ENCODE measurements around the gene EFS.

The EFS gene

DNA sequence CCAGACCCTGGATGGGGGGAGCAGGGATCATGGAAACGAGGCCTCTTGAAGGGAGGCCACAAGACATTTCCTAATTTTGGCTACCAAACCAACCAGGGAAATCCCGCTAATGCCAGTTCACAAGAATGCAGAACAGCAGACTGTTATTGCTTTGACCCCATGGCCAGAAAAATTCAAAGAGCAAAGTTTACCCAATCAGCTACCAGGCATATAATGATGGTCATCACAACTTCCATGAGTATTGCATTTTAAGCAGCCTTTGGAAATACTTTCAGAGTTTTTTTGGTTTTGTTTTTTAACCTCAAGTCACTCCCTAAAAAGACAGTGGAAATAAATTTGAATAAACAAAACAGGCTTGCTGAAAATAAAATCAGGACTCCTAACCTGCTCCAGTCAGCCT lies 7.5 kb upstream of the EFS start, which contains the start of gene IL25:
Gene IL25, plus strand, starts transcription at position 301 of the 400 bp plus-strand sequence.
- H3K79me2 ChIP-seq (ENCODE audit: insufficient read depth, low read length) = no peaks in the 10 kb centered on the region

DNA sequence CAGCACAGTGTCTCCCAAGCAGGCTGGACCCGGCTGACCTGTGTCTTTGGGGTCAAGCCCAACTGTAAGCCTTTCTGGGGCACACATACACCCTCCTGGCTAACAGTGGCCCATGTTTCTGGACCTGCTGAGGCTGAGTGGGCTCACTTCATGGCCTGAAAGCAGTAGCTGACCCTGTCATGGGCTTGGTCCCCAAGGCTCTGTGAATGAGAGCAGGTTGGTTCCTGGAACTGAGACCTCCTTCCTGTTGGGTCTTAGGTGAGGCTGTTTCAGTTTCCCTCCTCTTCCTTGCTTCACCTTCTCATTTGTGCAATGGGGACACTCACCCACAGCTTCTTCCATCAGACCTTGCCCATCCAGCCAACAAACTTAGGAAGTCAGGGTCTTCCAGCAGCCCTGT lies 6.9 kb upstream of the EFS start:
- Histone ChIP-seq H3K27ac (ENCODE audit: low read length) (no peak overlapping the region), H3K4me1 (ENCODE audit: insufficient read depth, low read length) (no peaks in the 10 kb centered on the region), H3K9me3 (ENCODE audit: insufficient read depth, low read length, severe bottlenecking) (no peaks in the 10 kb centered on the region), H3K4me2 (ENCODE audit: insufficient read depth, low read length) (no peak overlapping the region), H4K20me1 (ENCODE audit: insufficient read depth, low read length) (no peaks in the 10 kb centered on the region), H3K36me3 (ENCODE audit: insufficient read depth, low read length) (no peaks in the 10 kb centered on the region), H3K27me3 (ENCODE audit: insufficient read depth, low read length, poor library complexity) (peaks cover 15% of the 10 kb centered on the region), H3K9ac (ENCODE audit: low read depth, low read length) (no peak overlapping the region), H3K4me3 (ENCODE audit: low read depth in 1 of 2, low read length in 2 of 2) (no peak overlapping the region), H2AFZ (ENCODE audit: low read depth, low read length) (no peak overlapping the region), H3K79me2 (ENCODE audit: insufficient read depth, low read length) (no peaks in the 10 kb centered on the region)
- TF ChIP-seq EZH2 (IDR thresholded peaks at IDR 0.05; ENCODE audit: borderline replicate concordance, low read depth, low read length, severe bottlenecking) = no peak
- TF ChIP-seq, protein P1, sequence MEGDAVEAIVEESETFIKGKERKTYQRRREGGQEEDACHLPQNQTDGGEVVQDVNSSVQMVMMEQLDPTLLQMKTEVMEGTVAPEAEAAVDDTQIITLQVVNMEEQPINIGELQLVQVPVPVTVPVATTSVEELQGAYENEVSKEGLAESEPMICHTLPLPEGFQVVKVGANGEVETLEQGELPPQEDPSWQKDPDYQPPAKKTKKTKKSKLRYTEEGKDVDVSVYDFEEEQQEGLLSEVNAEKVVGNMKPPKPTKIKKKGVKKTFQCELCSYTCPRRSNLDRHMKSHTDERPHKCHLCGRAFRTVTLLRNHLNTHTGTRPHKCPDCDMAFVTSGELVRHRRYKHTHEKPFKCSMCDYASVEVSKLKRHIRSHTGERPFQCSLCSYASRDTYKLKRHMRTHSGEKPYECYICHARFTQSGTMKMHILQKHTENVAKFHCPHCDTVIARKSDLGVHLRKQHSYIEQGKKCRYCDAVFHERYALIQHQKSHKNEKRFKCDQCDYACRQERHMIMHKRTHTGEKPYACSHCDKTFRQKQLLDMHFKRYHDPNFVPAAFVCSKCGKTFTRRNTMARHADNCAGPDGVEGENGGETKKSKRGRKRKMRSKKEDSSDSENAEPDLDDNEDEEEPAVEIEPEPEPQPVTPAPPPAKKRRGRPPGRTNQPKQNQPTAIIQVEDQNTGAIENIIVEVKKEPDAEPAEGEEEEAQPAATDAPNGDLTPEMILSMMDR (IDR thresholded peaks at IDR 0.05; ENCODE audit: borderline replicate concordance, extremely low read depth, low read length, poor library complexity, severe bottlenecking) = no peak
- no peak for ATAC-seq (ENCODE audit: insufficient read depth, low read depth)
- no peak for DNase-seq

More for the DNA sequence above, 7.5 kb upstream of the EFS start, which contains the start of gene IL25:
- peaks cover 21% of the 10 kb centered on the region for H3K27me3 ChIP-seq (ENCODE audit: insufficient read depth, low read length, poor library complexity)
- no peak within 1 kb of the TSS for H2AFZ ChIP-seq (ENCODE audit: low read depth, low read length)
- H3K4me2 ChIP-seq (ENCODE audit: insufficient read depth, low read length) = no peak within 1 kb of the TSS
- ATAC-seq (ENCODE audit: insufficient read depth, low read depth) (no peak), DNase-seq (no peak)
- no peaks in the 10 kb centered on the region for H3K9me3 ChIP-seq (ENCODE audit: insufficient read depth, low read length, severe bottlenecking)
- no peak within 1 kb of the TSS for H3K27ac ChIP-seq (ENCODE audit: low read length)
- H3K36me3 ChIP-seq (ENCODE audit: insufficient read depth, low read length) = no peaks in the 10 kb centered on the region
- H3K4me3 ChIP-seq (ENCODE audit: low read depth in 1 of 2, low read length in 2 of 2) = no peak within 1 kb of the TSS
- H3K9ac ChIP-seq (ENCODE audit: low read depth, low read length) = no peak within 1 kb of the TSS
- no peak for TF ChIP-seq EZH2 (IDR thresholded peaks at IDR 0.05; ENCODE audit: borderline replicate concordance, low read depth, low read length, severe bottlenecking)
- TF ChIP-seq, protein P1 (IDR thresholded peaks at IDR 0.05; ENCODE audit: borderline replicate concordance, extremely low read depth, low read length, poor library complexity, severe bottlenecking) = no peak
- no peaks in the 10 kb centered on the region for H4K20me1 ChIP-seq (ENCODE audit: insufficient read depth, low read length)
- no peaks in the 10 kb centered on the region for H3K4me1 ChIP-seq (ENCODE audit: insufficient read depth, low read length)

DNA sequence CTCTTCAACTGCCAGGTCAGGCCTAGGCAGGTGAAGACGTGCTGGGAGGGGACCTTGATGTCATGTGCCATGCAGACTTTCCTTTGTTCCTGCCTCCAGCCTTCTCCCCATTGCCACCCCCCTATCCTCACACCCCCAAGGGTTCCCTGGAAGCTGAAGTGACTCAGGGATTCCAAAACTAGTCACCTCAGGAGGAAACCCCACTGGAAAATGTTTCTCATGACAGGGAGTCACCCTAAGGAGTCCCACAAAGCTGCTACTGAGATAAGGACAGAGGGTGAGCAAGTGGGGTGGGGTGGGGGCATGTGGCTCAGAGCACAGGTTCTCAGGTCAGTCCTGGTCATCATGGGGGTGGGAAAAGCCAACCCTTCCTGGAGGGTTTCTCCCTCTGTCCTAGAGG lies 5.2 kb upstream of the EFS start:
- H3K36me3 ChIP-seq (ENCODE audit: insufficient read depth, low read length) = no peaks in the 10 kb centered on the region
- DNase-seq (no peak), ATAC-seq (ENCODE audit: insufficient read depth, low read depth) (no peak)
- no peak overlapping the region for H3K4me3 ChIP-seq (ENCODE audit: low read depth in 1 of 2, low read length in 2 of 2)
- H3K4me1 ChIP-seq (ENCODE audit: insufficient read depth, low read length) = no peaks in the 10 kb centered on the region
- TF ChIP-seq, protein P1 (IDR thresholded peaks at IDR 0.05; ENCODE audit: borderline replicate concordance, extremely low read depth, low read length, poor library complexity, severe bottlenecking) = no peak
- TF ChIP-seq EZH2 (IDR thresholded peaks at IDR 0.05; ENCODE audit: borderline replicate concordance, low read depth, low read length, severe bottlenecking) = no peak
- H3K27me3 ChIP-seq (ENCODE audit: insufficient read depth, low read length, poor library complexity) = peaks cover 15% of the 10 kb centered on the region
- H4K20me1 ChIP-seq (ENCODE audit: insufficient read depth, low read length) = no peaks in the 10 kb centered on the region
- H2AFZ ChIP-seq (ENCODE audit: low read depth, low read length) = no peak overlapping the region
- no peak overlapping the region for H3K9ac ChIP-seq (ENCODE audit: low read depth, low read length)
- no peak overlapping the region for H3K4me2 ChIP-seq (ENCODE audit: insufficient read depth, low read length)
- no peaks in the 10 kb centered on the region for H3K79me2 ChIP-seq (ENCODE audit: insufficient read depth, low read length)
- H3K9me3 ChIP-seq (ENCODE audit: insufficient read depth, low read length, severe bottlenecking) = no peaks in the 10 kb centered on the region
- no peak overlapping the region for H3K27ac ChIP-seq (ENCODE audit: low read length)
